Measurements from ENCODE around the gene DNM2. TPM values are rescaled to one million over a fixed set of nuclear protein-coding genes. Genes with fewer than 3 reads are reported as not detected.

Gene DNM2
- total RNA-seq, 4 donors from 2014 or later, result 469 to 1,152 (median 585) TPM

GRCh38 chr19:10706990-10707389, 10.9 kb upstream of the DNM2 start:
- peaks cover 0 to 17% (median 5%) of the 10 kb centered on the region in 4 donors for H3K4me1 ChIP-seq
- H3K36me3 ChIP-seq, result no peaks in the 10 kb centered on the region
- in situ Hi-C loops (cut with MboI; ENCODE audit: low pct_ligation_motif_present in 1 of 4, low pct_unique_long_range_greater_than_20kb in 1 of 4, low sequenced_read_pairs in 3 of 4) (loop anchor here in 2 of 4 donors (25.0 kb wide), 1 partner anchor 155 kb away; the partner anchor contains the start of gene CARM1 (in 2 of the 2)), intact Hi-C loops (cut with DNase I; ENCODE audit: low total_unique reads) (no loop called here)
- H3K27me3 ChIP-seq, result no peaks in the 10 kb centered on the region
- H3K27ac ChIP-seq, result no peak overlapping the region
- no peak overlapping the region for H3K4me3 ChIP-seq
- no peak for TF ChIP-seq EP300 (IDR thresholded peaks at IDR 0.05; ENCODE audit: low read depth)
- TF ChIP-seq POLR2AphosphoS5 (IDR thresholded peaks at IDR 0.05), result no peak
- TF ChIP-seq POLR2A (IDR thresholded peaks at IDR 0.05), result no peak
- TF ChIP-seq CTCF (IDR thresholded peaks at IDR 0.05), result no peak
- H3K9me3 ChIP-seq, result no peaks in the 10 kb centered on the region
- no peak for DNase-seq
- WGBS, 2 donors (ENCODE audit: low coverage in 1 of 2), result 77 to 100% methylated on average over 3 to 11 of the region's 12 CpGs

GRCh38 chr19:10707440-10707839, 10.4 kb upstream of the DNM2 start:
- 96 to 97% methylated on average over 5 to 16 of the region's 16 CpGs for WGBS, 2 donors (ENCODE audit: low coverage in 1 of 2)
- no peak overlapping the region for H3K27ac ChIP-seq

GRCh38 chr19:10708291-10708690, 9.6 kb upstream of the DNM2 start:
- intact Hi-C loops (cut with DNase I; ENCODE audit: low total_unique reads), result no loop called here
- Histone ChIP-seq H3K27ac (no peak overlapping the region), H3K9me3 (no peaks in the 10 kb centered on the region), H3K4me1 (peaks cover 0 to 15% (median 5%) of the 10 kb centered on the region in 4 donors), H3K4me3 (no peak overlapping the region), H3K36me3 (no peaks in the 10 kb centered on the region), H3K27me3 (no peaks in the 10 kb centered on the region)
- no peak for TF ChIP-seq EP300 (IDR thresholded peaks at IDR 0.05; ENCODE audit: low read depth)
- no peak for TF ChIP-seq POLR2AphosphoS5 (IDR thresholded peaks at IDR 0.05)
- TF ChIP-seq CTCF (IDR thresholded peaks at IDR 0.05), result no peak
- no peak for TF ChIP-seq POLR2A (IDR thresholded peaks at IDR 0.05)
- in situ Hi-C loops (cut with MboI; ENCODE audit: low pct_ligation_motif_present in 1 of 4, low pct_unique_long_range_greater_than_20kb in 1 of 4, low sequenced_read_pairs in 3 of 4), result loop anchor here in 2 of 4 donors (25.0 kb wide), 1 partner anchor 154 kb away; the partner anchor contains the start of gene CARM1 (in 2 of the 2)
- DNase-seq, result no peak
- 95 to 100% methylated on average over 6 to 7 of the region's 7 CpGs for WGBS, 2 donors (ENCODE audit: low coverage in 1 of 2)

More at GRCh38 chr19:10707440-10707839, 10.4 kb upstream of the DNM2 start:
- in situ Hi-C loops (cut with MboI; ENCODE audit: low pct_ligation_motif_present in 1 of 4, low pct_unique_long_range_greater_than_20kb in 1 of 4, low sequenced_read_pairs in 3 of 4) (loop anchor here in 2 of 4 donors (25.0 kb wide), 1 partner anchor 155 kb away; the partner anchor contains the start of gene CARM1 (in 2 of the 2)), intact Hi-C loops (cut with DNase I; ENCODE audit: low total_unique reads) (no loop called here)
- Histone ChIP-seq H3K9me3 (no peaks in the 10 kb centered on the region), H3K4me3 (no peak overlapping the region), H3K4me1 (peaks cover 0 to 17% (median 3%) of the 10 kb centered on the region in 4 donors), H3K27me3 (no peaks in the 10 kb centered on the region), H3K36me3 (no peaks in the 10 kb centered on the region)
- no peak for DNase-seq
- TF ChIP-seq POLR2A (IDR thresholded peaks at IDR 0.05) (no peak), POLR2AphosphoS5 (IDR thresholded peaks at IDR 0.05) (no peak), CTCF (IDR thresholded peaks at IDR 0.05) (no peak), EP300 (IDR thresholded peaks at IDR 0.05; ENCODE audit: low read depth) (no peak)

- intact Hi-C loops (cut with DNase I; ENCODE audit: low total_unique reads) (no loop called here), in situ Hi-C loops (cut with MboI; ENCODE audit: low pct_ligation_motif_present in 1 of 4, low pct_unique_long_range_greater_than_20kb in 1 of 4, low sequenced_read_pairs in 3 of 4) (loop anchor here (5.0 to 25.0 kb wide), 4 partner anchors 53 to 155 kb away; partner anchors contain the start of gene CARM1 (in 2 of the 4))
- whole genome bisulfite sequencing, 2 donors (ENCODE audit: low coverage in 1 of 2), result 61 to 64% methylated on average over 11 to 14 of the region's 14 CpGs
- Histone ChIP-seq H3K36me3 (no peaks in the 10 kb centered on the region), H3K9me3 (no peaks in the 10 kb centered on the region), H3K4me3 (peak overlapping the region in 2 of 4 donors; percentile 9 to 39), H3K4me1 (peaks cover 4 to 15% (median 12%) of the 10 kb centered on the region in 4 donors), H3K27ac (peak overlapping the region; percentile 83 to 88 (median 86)), H3K27me3 (no peaks in the 10 kb centered on the region)
- peak; percentile 44 for DNase-seq
- TF ChIP-seq EP300 (IDR thresholded peaks at IDR 0.05; ENCODE audit: low read depth) (no peak), CTCF (IDR thresholded peaks at IDR 0.05) (peak in 4 of 5 experiments; percentile 15 to 55 (median 27))
Measured at GRCh38 chr19:10712045-10712444, 5.8 kb upstream of the DNM2 start.
